ENCODE data around the gene ZSCAN4.

Gene ZSCAN4, protein sequence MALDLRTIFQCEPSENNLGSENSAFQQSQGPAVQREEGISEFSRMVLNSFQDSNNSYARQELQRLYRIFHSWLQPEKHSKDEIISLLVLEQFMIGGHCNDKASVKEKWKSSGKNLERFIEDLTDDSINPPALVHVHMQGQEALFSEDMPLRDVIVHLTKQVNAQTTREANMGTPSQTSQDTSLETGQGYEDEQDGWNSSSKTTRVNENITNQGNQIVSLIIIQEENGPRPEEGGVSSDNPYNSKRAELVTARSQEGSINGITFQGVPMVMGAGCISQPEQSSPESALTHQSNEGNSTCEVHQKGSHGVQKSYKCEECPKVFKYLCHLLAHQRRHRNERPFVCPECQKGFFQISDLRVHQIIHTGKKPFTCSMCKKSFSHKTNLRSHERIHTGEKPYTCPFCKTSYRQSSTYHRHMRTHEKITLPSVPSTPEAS

DNA sequence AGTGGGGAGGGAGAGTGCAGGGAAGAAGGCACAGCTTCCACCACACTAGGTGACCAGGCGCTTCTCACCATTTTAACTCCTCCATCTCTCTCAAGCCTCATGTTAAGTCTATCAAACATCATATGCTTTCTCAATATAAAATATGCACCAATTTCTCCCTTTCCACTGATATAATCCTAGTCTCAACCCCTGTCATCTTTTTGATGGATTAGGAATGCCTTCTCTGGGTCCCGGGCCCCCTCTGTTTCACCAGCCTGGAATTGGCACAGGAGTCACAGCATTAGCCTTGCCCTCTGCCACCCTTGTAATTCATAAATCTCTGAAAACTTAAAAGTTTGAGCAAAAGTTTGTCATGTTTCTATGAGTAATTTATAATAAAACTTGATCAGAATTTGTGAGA is at the start of gene ZSCAN4:
Gene ZSCAN4, plus strand, starts transcription at position 301 of the 400 bp plus-strand sequence. CDS start 7,211 bp downstream, outside the sequence.
- DNase-seq, result no peak

DNA sequence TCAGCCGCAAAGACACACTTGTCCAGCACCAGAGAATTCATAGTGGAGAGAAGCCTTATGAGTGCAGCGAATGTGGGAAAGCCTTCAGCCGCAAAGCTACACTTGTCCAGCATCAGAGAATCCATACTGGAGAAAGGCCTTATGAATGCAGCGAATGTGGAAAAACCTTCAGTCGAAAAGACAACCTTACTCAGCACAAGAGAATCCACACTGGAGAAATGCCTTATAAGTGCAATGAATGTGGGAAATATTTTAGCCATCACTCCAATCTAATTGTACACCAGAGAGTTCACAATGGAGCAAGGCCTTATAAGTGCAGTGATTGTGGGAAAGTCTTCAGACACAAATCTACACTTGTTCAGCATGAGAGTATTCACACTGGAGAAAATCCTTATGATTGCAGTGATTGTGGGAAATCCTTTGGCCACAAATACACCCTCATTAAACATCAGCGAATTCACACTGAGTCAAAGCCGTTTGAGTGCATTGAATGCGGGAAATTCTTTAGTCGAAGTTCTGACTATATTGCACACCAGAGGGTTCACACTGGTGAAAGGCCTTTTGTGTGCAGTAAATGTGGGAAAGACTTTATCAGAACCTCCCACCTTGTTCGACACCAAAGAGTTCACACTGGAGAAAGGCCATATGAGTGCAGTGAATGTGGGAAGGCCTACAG is 47.9 kb upstream of the ZSCAN4 start:
- no peak for DNase-seq

DNA sequence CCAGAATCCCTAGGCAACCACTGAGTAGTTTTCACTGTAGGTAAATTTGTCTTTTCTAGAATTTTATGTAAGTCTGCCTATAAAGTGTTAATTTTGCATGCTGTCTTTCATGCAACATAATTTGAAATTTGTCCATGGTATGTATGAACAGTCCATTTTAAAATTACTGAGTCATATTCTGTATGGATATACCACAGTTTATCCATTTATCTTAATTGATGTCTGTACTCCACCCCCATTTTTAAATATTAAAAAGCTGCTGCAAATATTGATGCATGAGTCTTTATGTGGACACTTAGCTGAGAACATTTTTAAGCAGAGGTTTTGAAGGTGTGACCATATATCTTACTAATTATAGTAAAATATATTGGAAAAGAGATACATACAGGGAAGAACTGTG is 45.6 kb upstream of the ZSCAN4 start:
- no peak for DNase-seq

DNA sequence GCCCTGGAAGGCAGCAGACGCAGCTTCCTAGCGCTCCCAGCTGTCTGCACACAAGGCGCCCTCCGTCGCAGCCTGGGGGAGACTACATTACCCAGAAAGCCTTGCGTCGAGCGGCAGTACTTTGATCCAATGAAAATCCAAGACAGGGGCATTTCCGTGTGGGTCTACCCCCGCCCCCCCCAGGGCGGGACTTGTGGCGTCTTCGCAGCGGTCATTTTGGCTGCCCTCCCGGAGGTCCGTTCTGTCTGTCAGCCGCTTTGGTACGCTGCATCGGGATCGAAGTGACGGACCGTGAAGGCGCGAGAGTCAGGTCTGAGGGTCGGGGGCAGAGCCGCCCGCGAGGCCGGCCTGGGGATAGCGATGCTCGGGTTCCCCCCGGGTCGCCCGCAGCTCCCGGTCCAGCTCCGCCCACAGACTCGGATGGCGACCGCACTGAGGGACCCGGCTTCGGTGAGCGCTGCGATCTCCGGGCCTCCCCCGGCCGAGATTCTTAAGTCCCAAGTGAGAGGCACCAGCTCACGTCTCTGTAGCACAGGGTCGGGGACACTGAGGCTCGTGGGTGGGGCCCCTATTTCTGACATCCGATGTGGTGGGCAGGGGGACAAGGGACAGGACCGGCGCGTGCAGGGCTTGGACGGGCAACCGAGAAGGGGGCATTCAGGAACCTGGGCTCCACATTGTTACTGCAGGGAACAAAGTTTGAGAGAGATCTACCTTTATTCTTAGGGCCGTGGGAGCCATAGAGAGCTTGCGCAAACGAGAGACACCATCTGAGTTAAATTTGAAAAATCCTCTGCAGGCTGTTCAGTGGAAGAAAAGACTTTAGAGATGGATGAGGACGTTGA is 35.5 kb upstream of the ZSCAN4 start, which contains the start of gene ZNF211:
Gene ZNF211, plus strand, starts transcription at position 182 of the 845 bp plus-strand sequence. Its CDS starts 179 bp downstream, at position 361.
- no peak for DNase-seq

DNA sequence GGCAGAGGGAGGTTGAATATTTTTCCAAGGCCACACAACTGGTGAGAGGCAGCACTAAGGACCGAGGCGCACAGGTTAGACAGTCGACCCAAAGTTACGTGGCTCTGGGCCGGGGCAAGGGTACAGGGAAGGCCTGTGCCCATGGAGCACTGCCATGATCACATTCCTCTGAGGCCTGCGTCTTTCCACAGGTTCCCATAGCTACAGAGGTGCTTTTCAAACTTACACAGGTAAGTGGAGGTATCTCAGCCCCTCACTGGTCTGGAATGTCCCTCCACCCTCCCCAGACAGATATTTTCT is 35.0 kb upstream of the ZSCAN4 start:
- no peak for DNase-seq

DNA sequence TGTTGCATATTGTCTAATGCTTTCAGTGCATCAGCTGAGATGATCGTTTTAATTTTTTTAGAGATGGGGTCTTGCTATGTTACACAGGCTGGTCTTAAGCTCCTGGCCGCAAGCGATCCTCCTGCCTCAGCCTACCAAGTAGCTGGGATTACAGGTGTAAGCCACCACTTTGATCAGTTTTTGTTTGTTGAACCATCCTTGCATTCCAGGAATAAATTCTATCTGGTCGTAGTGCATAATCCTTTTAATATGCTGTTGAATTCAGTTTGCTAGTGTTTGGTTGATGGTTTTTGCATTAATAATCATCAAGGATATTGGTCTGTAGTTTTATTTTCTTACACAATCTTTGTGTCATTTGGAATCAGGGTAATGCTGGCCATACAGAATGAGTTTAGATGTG is 31.4 kb upstream of the ZSCAN4 start:
- DNase-seq, result no peak

DNA sequence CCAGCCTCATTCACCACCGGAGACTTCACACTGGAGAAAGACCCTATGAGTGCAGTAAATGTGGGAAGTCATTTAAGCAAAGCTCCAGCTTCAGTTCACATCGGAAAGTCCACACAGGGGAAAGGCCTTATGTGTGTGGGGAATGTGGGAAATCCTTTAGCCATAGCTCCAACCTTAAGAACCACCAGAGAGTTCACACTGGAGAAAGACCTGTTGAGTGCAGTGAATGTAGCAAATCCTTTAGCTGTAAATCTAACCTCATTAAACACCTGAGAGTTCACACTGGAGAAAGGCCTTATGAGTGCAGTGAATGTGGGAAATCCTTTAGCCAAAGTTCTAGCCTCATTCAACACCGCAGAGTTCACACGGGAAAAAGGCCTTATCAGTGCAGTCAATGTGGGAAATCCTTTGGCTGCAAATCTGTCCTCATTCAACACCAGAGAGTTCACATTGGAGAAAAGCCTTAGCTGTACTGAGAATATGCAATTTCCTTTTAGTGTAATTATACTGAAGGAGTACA is 27.0 kb upstream of the ZSCAN4 start:
- no peak for DNase-seq

DNA sequence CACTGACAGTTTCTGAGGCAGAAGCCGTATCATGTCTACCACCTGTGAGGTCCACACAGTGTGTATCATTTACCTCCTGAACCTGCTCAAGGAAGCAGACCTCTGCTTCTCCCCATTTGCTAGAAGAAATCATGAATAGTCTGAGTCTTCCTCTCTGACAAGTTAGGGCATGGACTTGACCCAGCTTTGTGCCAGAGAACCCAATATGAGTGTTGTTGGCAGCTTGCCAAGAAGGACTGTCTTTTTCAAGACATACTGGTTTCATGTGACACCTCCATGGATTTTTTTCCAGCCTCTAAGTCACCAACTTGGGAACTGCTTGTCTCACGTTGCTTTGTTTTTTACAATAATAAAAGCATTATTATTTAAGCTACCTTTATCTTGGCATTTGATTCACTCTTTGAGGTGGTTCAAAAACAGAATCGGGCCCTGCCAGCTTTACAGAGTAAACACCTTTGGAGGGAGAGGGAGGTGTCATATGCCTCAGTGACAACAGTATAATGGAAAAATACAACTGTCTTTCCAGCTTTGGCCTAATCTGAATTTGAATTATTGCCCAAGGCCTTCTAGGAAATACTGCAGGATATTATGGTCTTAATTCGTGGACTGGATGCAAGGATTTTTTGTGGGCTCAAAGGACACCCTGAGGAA is 26.2 kb upstream of the ZSCAN4 start:
- no peak for DNase-seq

DNA sequence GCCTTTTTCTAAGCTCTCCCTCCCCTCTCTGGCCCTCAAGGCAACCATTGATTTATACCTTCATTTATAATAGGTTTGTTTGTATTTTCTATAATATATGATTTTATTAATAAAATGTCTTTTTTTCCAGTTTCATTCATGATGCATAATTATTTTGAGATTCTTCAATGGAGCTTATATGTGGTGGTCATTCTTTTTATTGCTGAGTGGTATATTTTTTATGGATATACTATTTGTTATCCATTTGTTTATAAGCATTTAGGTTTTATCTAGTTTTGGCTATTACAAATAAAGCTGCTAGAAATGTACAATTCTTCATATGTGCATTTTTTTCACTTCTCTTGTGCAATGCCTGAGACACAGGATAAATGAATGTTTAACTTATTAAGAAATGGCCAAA is 25.0 kb upstream of the ZSCAN4 start:
- no peak for DNase-seq

DNA sequence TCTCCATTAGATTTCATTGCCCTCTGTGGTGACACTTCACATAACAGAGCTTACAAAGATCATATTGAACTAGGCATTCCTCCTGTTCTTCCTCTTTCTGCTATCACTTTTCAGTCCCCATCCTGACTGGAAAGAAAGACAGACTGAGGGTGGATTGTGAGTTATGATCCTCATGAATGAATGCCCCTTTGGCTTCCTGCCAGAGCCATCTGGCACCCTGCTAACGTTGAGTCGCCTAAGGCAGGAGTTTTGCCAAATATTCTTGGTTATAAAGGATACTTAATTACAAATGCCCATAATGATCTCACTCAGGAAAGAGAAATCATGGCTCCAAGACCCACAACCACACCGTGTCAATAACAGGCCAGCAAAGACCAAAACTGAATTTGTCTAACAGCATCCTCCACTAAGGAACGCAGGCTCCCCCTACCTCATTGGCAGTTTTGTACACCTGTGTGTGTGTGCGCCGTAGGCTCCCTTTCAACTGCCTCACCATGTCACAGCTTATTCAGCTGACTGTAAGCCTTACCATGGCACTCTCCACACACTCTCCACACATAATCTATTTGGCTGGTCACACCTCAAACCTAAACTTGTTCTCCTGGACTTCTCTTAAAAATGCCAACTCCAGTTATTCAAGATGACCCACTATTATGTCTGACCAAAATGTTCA is 20.3 kb upstream of the ZSCAN4 start:
- no peak for DNase-seq

DNA sequence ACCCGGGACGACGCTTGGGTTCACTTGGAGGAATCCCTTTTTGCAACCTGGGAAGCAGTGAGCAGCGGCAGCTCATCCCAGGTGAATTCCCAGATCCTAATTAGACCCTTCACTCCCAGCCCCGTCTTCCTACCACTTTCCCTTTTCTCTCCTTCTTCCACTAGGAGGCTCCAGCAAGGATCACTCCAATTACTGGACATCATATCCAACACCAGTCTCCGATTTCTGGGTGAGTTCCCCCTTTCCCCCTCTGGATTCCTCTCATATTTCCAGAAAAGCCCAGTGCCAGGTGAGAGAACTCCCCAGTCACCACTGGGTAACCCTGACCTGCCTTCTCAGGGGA is 17.1 kb upstream of the ZSCAN4 start:
- no peak for DNase-seq

DNA sequence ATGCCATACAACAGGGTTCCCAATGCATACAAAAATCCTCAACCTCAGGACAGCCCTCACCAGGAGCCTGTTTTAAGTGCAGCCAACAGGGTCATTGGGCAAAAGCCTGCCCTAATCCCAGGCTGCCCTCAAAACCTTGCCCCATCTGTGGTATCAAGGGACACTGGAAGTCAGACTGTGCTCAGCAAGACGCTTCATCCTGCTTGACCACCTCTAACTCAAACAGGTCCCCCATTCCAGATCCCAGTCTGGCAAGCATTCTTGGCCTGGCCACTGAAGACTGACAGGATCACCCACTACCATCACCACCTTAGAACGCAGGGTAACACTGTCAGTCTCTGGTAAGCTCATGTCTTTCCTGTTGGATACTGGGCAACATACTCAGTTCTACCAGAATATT is 15.0 kb upstream of the ZSCAN4 start:
- DNase-seq, result no peak

DNA sequence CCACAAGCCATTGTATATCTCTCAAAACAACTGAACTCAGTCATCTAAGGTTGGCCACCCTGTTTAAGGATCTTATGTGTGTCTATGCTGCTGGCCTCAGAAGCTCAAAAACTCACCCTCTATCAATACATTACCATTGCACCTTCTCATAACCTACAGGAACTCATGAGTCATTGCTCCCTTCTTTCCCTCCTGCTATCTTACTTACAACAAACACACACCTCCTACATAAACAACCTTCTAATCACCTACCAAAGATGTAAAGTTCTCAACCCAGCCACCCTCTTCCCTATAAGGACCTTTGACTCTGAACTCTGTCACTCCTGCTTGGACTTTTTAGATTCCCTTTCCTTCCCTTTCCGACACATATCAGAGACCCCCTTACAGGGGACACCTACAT is 13.3 kb upstream of the ZSCAN4 start:
- no peak for DNase-seq

DNA sequence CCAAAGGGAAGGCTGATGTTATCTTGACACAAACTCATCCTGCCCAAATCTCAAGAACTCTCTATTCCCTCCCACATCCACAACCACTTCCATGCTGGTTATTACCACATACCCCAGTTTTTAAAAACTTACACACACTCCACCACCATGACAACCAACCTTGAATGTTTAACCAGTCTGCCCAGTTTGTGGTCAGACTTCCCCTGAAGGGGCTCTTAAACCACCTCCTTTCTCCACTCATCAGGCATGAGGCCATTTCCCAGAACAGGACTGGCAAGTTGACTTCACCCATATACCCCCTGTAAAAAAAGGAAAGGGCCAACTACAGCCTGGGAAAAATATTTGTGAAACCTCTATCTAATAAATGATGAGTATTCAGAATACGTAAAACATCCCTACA is 12.4 kb upstream of the ZSCAN4 start:
- no peak for DNase-seq

DNA sequence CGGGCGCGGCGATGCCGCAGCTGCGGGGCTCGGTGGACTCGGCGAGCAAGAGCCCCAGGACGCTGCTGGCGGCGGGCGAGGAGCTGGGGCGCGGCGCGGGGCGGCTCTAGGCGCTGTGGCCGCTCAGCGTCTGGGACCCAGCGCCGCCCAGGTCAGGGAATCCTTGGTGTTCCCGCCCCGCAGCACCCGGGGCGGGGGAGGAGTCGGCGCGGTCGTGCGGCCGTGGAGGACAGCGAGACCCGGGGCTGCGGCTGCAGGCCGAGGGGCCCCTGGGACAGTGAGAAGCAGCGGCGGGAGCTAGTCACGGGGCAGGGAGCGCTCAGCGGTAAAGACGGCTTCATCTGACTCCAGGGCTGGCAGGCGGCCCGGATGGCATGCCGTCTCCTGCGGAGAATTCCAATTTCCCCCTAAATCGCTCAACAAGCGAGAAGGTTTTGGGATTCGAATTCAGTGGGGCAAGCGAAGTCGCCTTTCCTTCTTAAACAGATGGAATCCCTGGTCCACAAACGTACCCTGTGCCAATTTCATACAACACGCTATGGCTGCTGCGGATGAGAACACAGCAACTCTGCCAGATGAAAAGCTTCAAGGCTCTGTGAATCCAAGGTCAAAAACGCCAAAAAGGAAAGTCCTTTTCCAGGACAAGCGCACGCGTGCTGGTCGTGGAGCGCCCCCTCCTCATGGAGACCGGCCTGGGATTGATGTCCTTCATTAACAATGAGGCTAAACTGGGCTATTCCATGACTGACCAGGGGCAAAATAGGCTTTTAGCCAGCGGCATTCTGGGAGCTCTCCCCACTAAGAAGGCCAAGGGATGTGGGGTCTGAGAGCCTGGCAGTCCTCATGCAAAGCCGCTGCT is 4.2 kb upstream of the ZSCAN4 start:
- DNase-seq, result no peak

DNA sequence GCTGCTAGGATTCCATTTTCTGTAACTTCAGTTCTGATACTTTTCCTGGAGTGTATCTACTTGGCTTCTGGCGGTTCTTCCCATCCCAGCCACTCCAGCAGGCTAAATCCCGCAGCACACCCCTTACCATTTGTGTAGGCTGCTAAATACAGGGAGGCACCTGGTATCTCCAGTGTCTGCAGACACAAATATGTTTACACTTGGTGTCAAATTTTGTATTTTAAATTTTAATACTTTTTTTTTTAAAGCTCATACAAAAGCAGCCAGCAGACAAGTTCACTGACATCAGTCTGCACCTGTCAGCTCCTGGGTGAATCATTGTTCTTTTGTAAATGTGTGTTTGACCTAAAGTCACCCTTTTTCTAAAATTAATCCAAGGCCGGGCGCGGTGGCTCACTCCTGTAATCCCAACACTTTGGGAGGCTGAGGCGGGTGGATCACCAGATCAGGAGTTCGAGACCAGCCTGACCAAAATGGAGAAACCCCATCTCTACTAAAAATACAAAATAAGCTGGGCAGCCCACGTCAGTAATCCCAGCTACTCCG is 3.4 kb upstream of the ZSCAN4 start:
- DNase-seq, result no peak

DNA sequence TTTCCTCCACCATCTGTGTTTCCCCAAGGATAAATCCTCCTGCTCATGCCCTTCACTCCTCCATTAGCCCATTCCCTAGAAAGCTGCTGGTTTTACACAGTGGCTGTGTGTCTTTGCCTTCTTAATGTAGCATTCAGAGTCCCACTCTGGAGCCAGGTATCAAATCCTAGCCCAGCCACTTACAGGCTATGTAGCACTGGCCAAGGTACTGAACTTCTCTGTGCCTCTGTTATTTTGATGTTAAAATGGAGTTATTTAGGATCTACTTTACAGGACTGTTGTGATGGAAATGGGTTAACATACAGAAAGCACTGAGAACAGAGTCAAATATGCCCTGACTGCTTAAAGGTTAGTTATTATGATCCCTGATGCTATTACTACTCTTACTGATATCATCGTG is 1.5 kb upstream of the ZSCAN4 start:
- no peak for DNase-seq

DNA sequence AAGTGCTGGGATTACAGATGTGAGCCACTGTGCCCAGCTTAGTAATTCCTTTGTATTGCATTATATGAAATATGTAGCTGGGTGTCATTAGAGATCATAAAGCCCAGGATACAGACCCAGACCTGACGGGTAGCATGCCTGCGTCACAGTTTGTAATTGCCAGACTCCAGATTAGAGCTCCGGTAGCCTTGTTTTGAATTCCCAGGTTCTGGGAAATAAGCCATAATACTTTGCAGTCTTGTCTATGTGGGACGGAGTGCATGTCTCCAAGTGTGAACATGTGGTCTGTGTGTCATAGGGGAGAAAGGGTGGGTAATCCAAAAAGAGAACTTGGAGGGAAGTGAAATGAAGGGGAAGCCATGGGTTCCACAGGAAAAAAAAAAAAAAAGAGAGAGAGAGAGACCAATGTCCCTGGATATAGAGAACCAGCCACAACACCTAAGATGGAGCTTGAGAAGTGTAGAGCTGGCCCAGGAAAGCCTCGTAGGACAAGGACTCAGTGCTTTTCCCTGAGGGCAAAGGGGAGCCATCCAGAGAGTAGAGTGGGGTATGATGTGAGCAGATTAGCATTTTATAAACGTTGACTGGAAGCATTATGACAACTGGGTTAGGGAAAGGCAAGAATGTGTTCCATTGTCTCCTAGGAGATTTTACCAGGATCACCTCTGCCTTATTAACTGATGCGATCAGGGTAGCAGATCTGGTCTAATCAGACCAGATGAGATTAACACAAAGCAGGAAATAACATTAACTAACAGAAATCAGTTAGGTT is 2.6 kb downstream of the ZSCAN4 start:
- no peak for DNase-seq

DNA sequence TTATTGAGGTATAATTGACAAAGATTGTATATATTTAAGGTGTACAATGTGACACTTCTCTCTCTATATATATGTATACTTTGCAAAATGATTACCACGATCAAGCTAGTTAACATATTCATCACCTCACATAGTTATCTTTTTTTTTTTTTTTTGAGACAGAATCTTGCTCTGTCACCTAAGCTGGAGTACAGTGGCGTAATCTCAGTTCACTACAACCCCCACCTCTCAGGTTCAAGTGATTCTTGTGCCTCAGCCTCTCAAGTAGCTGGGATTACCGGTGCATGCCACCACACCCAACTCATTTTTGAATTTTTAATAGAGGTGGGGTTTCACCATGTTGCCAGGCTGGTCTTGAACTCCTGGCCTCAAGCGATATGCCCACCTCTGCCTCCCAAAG is 3.7 kb downstream of the ZSCAN4 start:
- DNase-seq, result no peak

DNA sequence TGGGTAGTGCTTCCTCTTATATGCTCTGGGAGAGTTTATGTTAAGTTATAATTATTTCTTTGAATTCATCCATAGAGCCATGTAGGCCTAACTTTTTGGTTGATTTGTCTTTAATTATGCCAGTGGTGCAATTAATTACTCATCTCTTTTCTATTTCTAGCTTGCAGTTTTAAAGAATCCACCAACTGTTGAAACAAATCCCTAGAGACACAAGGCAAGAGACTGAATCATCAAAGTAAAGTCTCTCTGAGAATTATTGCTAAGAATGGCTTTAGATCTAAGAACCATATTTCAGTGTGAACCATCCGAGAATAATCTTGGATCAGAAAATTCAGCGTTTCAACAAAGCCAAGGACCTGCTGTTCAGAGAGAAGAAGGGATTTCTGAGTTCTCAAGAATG is 7.1 kb downstream of the ZSCAN4 start:
- DNase-seq, result no peak

All from cortex of kidney (tissue), 1 donor.